Prostate gland (tissue), 2 donors: ENCODE results near the gene LRRC4C.

Source experiments
- CTCF ChIP-seq, 4 experiments: fragments of 200-600 bp in 2 of 4; fragments of 450-650 bp in 2 of 4; sonication (generic) in 2 of 4; IDR thresholded peaks; 1 replicate in 3 of 4; 2 replicates in 1 of 4; pipeline ENCODE4 v1.5.1; 2016 to 2019; ENCODE audit warnings: antibody characterized with exemption in 4 of 4, mild to moderate bottlenecking in 2 of 4, moderate library complexity in 2 of 4
- POLR2A ChIP-seq: fragments of 450-650 bp; IDR thresholded peaks from one replicate; pipeline ENCODE4 v1.6.1; 2016; ENCODE audit warnings: antibody characterized with exemption, mild to moderate bottlenecking
- POLR2AphosphoS5 ChIP-seq: sonication (generic); formaldehyde crosslinking; IDR thresholded peaks from one replicate; pipeline ENCODE4 v1.6.1; 2017; ENCODE audit warnings: antibody characterized with exemption

GRCh38 chr11:40285558-40285957 lies 1173.9 kb downstream of the LRRC4C start:
- TF ChIP-seq CTCF (IDR thresholded peaks at IDR 0.05) (no peak), POLR2A (no peak), POLR2AphosphoS5 (no peak)
